Mucosa of rectum (tissue), 2 donors: Measurements from ENCODE around the gene SPRYD3.

Experiments
- H3K27ac ChIP-seq, 2 donors: one replicate each; pipeline ENCODE4 v1.7.0; 2013; ENCODE audit warnings: inconsistent platforms in 2 of 2, low read depth in 2 of 2, low read length in 2 of 2
- H3K27me3 ChIP-seq, 2 donors: one replicate each; pipeline ENCODE4 v1.7.0; 2013; ENCODE audit warnings: low read length in 2 of 2; ENCODE audit not compliant: control insufficient read depth in 2 of 2, insufficient read depth in 2 of 2
- H3K36me3 ChIP-seq, 2 donors: one replicate each; pipeline ENCODE4 v1.7.0; 2013; ENCODE audit warnings: low read length in 2 of 2; ENCODE audit not compliant: control insufficient read depth in 2 of 2, insufficient read depth in 2 of 2
- H3K4me1 ChIP-seq, 2 donors: one replicate each; pipeline ENCODE4 v1.7.0; 2013; ENCODE audit warnings: low read length in 2 of 2, mild to moderate bottlenecking in 1 of 2; ENCODE audit not compliant: control insufficient read depth in 2 of 2, insufficient read depth in 2 of 2
- H3K4me3 ChIP-seq, 2 donors: one replicate each; pipeline ENCODE4 v1.7.0; 2013; ENCODE audit warnings: low read length in 2 of 2
- H3K9ac ChIP-seq, 2 donors: one replicate each; pipeline ENCODE4 v1.7.0; 2013; ENCODE audit warnings: low read length in 2 of 2, low read depth in 1 of 2, mild to moderate bottlenecking in 1 of 2
- H3K9me3 ChIP-seq, 2 donors: one replicate each; pipeline ENCODE4 v1.7.0; 2013; ENCODE audit warnings: low read length in 2 of 2; ENCODE audit not compliant: control insufficient read depth in 2 of 2
- donor health status: healthy.
- donor health status: Normal muscosa, but diverticular disease.

The SPRYD3 gene

DNA sequence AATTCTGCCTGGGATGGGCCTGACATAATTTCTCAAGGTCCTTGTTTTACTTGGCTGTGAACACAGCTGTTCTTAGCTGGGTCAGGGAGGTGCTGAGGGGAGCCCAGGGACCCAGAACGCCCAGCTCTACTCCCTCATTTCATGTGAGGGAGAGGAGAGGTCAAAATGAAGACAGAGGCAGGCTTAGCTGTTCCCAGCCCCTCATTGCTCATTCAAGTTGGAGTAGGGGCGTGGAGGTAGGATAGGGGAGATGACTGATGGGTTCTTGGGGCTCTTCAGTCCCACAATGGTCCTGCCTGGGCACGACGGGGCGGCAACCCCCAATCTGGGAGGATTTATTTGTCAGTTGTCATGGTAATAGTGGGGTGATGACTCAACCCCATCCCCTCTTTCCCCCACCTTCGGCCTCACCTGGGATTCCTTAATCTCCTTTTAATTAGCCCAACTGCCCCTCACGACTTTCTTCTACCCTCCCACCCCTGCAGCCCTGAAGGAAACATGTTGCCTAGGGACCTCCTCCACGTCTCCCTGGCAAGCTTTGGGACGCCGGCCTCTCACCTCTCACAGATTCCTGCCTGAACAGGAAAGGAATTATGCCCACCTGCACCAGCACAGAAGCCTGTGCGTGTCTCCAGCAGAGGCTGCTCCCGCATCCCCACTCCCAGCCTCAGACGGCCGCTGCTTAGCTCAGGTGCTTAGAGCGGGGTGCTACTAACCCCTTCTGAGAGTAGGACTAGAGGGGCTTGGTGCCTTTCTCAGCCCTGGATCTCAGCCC, 10.2 kb downstream of the SPRYD3 start:
- H3K9me3 ChIP-seq: no peaks in the 10 kb centered on the region
- no peak overlapping the region for H3K4me3 ChIP-seq
- no peak overlapping the region for H3K27ac ChIP-seq
- H3K36me3 ChIP-seq: peaks cover 31 to 57% of the 10 kb centered on the region in 2 donors
- no peak overlapping the region for H3K9ac ChIP-seq
- peaks cover 4 to 15% of the 10 kb centered on the region in 2 donors for H3K4me1 ChIP-seq
- no peaks in the 10 kb centered on the region for H3K27me3 ChIP-seq

DNA sequence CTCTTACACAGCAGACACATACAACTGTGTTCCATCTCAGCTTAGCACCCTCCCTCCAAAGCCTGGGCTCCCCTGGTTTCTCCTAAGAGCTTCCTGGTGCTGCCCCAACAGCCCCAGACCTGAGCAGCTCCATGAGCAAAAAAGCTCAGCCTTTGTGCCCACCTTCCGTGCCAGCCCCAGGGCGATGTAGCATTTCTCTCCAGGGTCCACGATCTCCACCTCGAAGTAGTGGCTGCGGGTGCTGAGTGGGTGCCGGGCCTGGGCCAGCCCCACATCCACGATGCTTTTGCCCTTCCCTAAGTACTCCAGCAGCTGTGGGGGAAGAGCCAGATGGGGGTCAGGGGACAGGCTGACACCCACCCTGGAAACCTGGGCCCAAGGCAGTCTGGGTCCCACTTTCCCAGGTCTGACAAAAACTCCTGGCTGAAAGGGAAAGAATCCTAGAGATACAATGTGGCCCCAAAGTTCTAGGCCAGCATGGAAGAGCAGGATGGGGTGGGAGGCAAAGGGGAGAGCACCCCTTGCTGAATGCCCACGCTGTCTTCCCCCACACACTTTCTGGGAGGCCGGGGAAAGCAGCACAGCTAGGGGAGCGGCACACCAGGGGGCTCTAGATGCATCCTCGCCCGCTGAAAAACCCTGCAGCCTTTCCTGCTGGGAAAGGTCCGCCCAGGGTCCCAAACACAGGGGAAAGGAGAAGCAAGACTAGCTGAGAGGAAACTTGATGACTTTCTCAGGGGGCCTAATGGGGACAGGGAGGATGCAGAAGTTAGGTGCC, 11.0 kb downstream of the SPRYD3 start:
- peaks cover 2 to 15% of the 10 kb centered on the region in 2 donors for H3K4me1 ChIP-seq
- H3K9ac ChIP-seq: no peak overlapping the region
- no peak overlapping the region for H3K4me3 ChIP-seq
- no peak overlapping the region for H3K27ac ChIP-seq
- no peaks in the 10 kb centered on the region for H3K9me3 ChIP-seq
- H3K27me3 ChIP-seq: no peaks in the 10 kb centered on the region
- peaks cover 32 to 60% of the 10 kb centered on the region in 2 donors for H3K36me3 ChIP-seq

DNA sequence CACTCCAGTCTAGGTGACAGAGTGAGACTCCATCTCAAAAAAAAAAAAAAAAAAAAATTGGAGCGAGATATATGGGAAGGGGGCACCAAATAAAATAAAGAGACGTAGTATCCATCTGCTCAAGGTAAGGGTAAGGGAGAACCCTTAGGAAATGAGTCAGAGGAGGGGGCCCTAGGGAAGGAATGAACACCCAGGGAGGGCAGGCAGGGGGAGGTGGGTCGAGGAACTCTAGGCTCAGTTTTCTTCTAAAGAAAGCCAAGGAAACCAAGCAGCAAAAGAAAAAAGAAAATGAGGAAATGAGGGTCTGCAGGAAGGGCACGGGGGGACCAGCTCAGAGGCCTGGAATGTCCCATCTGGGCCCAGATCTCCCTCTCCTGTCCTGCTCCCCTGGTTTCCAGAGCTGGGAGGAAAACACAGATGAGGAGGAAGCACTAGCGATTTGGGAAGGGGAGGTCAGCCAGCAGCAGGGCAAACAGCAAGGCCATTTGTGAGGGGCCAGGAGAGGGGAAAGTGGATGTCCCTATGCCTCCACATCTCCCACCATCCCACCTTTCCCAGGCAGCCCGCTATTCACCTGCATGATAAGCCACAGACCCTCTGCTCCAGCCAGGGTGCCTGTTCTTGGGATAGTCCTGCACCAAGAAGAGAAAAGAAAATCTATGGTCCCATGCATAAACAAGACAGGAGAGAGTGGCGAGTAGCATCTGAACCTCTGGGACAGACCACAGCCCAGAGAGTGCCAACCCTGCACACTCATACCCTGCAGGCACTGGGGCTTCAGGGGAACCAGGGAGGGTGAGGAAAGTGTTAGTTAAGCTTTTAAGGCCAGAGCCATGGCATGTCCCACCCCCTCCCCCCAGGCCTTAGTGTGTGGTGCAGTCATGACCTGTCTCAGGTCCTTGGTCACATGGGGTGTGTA, 11.9 kb downstream of the SPRYD3 start:
- Histone ChIP-seq H3K4me1 (peaks cover 2 to 13% of the 10 kb centered on the region in 2 donors), H3K36me3 (peaks cover 30 to 62% of the 10 kb centered on the region in 2 donors), H3K9ac (no peak overlapping the region), H3K9me3 (no peaks in the 10 kb centered on the region), H3K4me3 (no peak overlapping the region), H3K27me3 (no peaks in the 10 kb centered on the region), H3K27ac (no peak overlapping the region)

DNA sequence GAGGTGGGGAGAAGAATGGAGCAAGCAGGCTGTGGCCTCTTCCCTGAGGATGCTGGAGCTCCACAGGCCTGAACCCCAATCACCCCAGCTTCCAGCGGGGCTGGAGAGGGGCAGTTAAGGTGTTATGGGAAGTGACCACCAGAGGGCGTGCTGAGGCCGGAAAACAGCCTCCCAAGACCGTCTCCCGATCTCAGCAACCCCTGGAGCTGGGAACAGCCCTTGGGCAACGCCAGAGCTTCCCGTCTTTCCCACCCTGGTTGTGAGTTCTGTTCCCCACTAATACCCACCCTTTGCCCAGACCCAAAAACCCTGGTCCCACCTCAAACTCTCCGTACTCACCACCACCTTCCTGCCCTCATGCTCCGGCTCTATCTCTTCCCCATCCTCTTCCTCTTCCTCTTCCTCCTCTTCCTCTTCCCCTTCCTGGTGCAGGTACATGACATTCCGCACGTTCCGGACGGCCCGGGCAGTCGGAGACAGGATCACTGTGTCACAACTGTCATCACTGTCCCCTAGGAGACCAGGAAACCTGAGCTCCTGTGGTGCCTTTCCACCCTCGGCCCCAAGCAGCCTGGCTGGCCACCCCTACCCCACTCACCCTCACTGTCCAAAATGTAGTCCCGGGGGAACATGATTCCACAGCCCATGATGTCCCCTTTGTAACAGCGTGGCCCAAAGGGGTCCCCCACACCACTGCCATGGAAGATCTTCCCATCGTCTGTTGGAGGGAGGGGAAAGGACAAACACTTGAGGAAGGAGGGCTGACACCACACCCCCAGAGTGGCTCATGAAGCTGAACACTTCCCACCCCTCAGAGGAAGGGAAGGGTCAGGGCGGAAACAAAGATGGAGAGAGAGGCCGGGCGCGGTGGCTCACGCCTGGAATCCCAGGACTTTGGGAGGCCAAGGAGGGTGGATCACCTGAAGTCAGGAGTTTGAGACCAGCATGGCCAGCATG, 12.9 kb downstream of the SPRYD3 start:
- no peak overlapping the region for H3K9ac ChIP-seq

DNA sequence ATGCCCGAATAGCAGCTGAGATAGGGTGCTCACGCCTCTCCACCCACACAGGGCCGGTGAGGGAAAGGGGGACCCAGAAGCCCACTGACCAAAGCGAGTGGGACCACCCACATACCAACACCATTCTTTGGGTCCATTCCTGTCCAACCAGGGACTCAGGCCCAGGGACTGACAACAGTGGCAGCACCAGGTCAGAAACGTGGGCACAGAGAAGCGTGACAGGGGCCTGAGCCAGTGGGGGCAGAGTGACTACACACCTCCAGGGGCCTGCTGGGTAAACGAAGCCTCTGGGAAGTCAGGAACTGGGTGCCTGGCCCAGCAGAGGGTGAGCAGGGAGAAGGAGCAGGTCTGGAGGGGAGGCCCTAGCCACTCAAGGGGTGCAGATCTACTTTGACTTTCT, 13.7 kb downstream of the SPRYD3 start:
- H3K9ac ChIP-seq: no peak overlapping the region
- H3K36me3 ChIP-seq: peaks cover 20 to 53% of the 10 kb centered on the region in 2 donors
- H3K4me1 ChIP-seq: peaks cover 13 to 14% of the 10 kb centered on the region in 2 donors

More for the DNA sequence above, 12.9 kb downstream of the SPRYD3 start:
- Histone ChIP-seq H3K27ac (peak overlapping the region in 1 of 2 donors; percentile 11), H3K36me3 (peaks cover 26 to 61% of the 10 kb centered on the region in 2 donors), H3K9me3 (no peaks in the 10 kb centered on the region), H3K27me3 (no peaks in the 10 kb centered on the region), H3K4me3 (peak overlapping the region in 1 of 2 donors; percentile 31), H3K4me1 (peaks cover 7 to 13% of the 10 kb centered on the region in 2 donors)

DNA sequence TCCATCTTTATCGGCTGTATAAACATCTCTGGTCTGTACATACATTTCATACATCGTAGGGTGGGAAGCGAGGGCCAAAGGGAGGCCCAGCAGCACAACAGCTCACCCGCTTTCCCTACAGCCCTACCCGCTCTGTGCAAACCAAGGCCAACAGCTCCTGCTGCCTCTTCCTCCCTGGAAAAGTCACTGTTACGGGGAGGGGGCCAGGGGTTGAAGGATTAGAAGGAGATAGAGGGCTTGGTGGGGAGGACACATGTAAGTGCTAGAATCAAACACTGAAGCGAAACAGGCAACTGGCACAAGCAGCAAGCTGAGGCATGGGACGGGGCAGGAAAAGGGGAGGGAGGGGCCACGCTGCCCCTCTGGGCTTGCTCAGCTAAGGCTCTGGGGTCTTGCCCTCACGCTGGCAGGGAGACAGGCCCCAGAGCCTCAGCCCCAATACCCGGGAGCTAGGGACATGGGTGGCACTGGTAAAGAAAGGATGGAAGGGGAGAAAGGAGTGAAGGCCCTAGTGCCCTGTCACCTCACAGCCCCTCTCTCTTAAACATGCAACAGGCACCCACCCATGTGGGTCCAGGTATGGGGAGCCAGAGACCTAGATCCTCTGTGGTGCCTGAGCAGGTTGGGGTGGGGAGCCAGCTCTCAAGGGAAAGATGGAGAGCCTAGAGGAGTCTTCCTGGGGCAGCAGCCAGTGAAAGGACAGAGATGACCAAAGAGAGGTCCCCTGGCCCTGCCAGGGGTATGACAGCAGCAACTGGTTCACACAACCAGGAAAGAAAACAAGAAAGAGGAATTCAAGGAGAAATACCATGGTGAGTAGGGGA, 14.4 kb downstream of the SPRYD3 start:
- H3K36me3 ChIP-seq: peaks cover 15 to 50% of the 10 kb centered on the region in 2 donors
- peak overlapping the region in 1 of 2 donors; percentile 19 for H3K27ac ChIP-seq
- H3K27me3 ChIP-seq: no peaks in the 10 kb centered on the region
- no peak overlapping the region for H3K4me3 ChIP-seq
- no peak overlapping the region for H3K9ac ChIP-seq
- H3K9me3 ChIP-seq: no peaks in the 10 kb centered on the region
- peaks cover 14 to 15% of the 10 kb centered on the region in 2 donors for H3K4me1 ChIP-seq

More for the DNA sequence above, 13.7 kb downstream of the SPRYD3 start:
- Histone ChIP-seq H3K9me3 (no peaks in the 10 kb centered on the region), H3K27ac (no peak overlapping the region), H3K4me3 (no peak overlapping the region), H3K27me3 (no peaks in the 10 kb centered on the region)

DNA sequence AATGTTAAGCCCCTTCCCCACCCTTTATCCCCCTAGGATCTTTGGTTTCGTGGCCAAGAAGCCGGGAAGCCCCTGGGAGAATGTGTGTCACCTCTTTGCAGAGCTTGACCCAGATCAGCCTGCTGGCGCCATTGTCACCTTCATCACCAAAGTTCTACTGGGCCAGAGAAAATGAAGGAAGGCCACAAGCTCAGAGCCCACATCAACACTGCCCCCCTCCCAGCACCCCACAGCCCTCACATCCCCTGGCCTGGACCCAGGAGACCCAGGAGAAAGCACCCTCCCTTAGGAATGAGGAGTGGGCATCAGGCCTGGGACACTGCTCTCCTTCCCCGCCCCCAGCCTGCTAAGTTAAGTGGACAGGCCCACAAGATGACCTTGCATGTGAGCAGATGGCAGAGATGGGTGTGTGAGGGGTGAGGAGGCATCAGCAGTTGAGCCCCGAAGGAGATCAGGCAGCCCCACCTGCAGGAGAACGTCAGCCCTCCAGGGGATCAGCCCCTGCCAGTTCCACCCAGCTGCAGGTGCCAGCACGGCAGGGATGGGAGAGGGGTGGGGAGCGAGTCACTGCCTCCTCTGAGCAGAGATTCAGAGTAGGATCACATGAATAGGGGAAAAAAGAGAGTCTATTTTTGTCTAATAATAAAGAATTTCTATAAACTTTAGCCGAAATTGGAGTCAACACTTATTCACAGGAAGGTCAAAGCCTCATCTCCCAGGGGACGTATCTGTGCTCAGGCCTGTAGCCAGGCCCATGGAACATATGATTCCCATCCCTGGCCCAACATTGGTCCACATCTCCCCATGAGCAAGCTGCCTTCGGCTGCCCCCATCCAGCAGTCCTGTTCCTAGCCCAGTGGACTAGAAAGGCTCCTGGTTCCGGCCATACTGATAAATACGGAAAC, 15.2 kb downstream of the SPRYD3 start:
- H3K27ac ChIP-seq: peak overlapping the region; percentile 20 to 38
- H3K9ac ChIP-seq: no peak overlapping the region
- peaks cover 14 to 15% of the 10 kb centered on the region in 2 donors for H3K4me1 ChIP-seq
- no peak overlapping the region for H3K4me3 ChIP-seq
- H3K36me3 ChIP-seq: peaks cover 12 to 47% of the 10 kb centered on the region in 2 donors
- H3K9me3 ChIP-seq: no peaks in the 10 kb centered on the region
- no peaks in the 10 kb centered on the region for H3K27me3 ChIP-seq
